IPS-18a (cell line): ENCODE results near the gene MICOS13.
"Not testable (repeated sequence)": the region's sequence is repeated elsewhere in the genome, so short reads cannot be mapped to it uniquely, and the experiment has no call there.

ENCODE experiments used
- H3K27ac ChIP-seq: one replicate; pipeline ENCODE4 v1.5.1; 2013; ENCODE audit warnings: low read length
- H3K27me3 ChIP-seq: one replicate; pipeline ENCODE4 v1.6.1; 2013; ENCODE audit warnings: mild to moderate bottlenecking, low read length; ENCODE audit not compliant: control insufficient read depth, insufficient read depth
- H3K36me3 ChIP-seq: one replicate; pipeline ENCODE4 v1.6.1; 2013; ENCODE audit warnings: low read depth, low read length; ENCODE audit not compliant: control insufficient read depth
- H3K4me1 ChIP-seq: one replicate; pipeline ENCODE4 v1.6.1; 2013; ENCODE audit warnings: low read depth, low read length; ENCODE audit not compliant: control insufficient read depth
- H3K4me3 ChIP-seq: one replicate; pipeline ENCODE4 v1.5.1; 2013; ENCODE audit warnings: low read length
- H3K9ac ChIP-seq: one replicate; pipeline ENCODE4 v1.6.1; 2013; ENCODE audit warnings: mild to moderate bottlenecking, low read length, moderate library complexity
- H3K9me3 ChIP-seq: one replicate; pipeline ENCODE4 v1.6.1; 2013; ENCODE audit warnings: low read depth, low read length; ENCODE audit not compliant: control insufficient read depth

The MICOS13 gene

DNA sequence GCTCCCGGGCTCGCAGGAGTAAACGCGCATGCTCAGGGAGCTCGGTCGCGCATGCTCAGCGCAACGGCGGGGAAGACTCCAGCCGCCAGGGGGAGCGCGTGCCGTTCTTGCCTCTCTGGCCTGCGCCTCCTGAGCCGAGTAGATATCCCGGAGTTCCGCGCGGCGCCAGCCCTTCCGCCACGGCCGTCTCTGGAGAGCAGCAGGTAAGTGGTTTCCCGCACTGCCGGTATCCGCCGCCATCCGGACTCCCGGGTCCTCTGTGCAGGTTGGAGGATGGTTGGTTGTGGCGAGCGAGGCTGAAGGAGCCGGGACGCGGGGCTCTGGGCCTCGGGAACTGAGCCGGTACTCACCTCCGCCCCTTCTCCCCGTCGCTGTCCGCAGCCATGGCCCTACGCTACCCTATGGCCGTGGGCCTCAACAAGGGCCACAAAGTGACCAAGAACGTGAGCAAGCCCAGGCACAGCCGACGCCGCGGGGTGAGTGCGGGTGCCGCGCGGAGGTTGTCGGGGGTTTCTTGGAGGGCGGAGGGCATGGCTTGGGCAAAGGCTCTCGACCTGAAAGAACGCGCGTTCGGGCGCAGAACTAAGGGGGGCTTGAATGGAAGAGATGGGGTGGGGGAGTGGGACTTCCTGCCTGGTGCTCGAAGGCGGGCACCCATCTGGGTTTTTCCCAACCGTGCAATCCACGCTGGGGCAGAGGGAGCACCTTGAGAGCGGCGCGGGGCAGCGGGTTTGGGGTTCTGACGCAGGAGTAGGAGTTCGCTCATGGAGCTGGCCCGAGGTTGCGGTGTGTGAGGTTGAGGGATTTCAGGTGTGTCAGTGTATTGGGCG, 10.0 kb upstream of the MICOS13 start, which contains the start of gene RPL36:
Gene RPL36, plus strand, starts transcription at position 171 of the 830 bp plus-strand sequence. Its CDS starts 213 bp downstream, at position 384.
- H3K9ac ChIP-seq, result peak within 1 kb of the TSS; percentile 96
- H3K36me3 ChIP-seq, result peaks cover 37% of the 10 kb centered on the region
- H3K4me3 ChIP-seq, result peak within 1 kb of the TSS; percentile 89
- no peaks in the 10 kb centered on the region for H3K4me1 ChIP-seq
- no peaks in the 10 kb centered on the region for H3K27me3 ChIP-seq
- H3K27ac ChIP-seq, result peak within 1 kb of the TSS; percentile 92
- H3K9me3 ChIP-seq, result no peaks in the 10 kb centered on the region

DNA sequence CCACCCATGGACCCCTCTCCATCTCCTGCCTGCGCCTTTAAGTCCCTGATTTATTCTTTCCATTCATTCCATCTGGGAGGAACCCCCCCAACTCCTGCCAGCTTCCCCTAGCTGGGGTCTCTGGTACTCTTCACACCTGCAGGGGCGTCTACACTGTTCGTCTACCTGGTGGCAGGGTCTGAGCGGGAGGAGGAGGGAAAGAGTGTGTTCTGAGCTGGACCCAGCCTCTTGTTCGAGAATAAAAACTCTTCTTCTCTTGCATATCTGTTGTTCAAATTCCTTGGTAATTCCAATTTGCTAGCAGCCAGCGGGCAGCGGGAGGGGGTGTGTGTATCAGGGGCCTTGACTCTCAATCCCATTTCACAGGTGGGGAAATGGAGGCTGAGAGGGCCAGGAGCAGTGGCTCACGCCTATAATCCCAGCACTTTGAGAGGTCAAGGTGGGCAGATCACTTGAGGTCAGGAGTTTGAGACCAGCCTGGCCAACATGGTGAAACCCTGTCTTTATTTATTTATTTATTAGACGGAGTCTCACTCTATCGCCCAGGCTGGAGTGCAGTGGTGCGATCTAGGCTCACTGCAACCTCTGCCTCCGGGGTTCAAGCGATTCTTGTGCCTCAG, 8.1 kb upstream of the MICOS13 start:
- peaks cover 18% of the 10 kb centered on the region for H3K36me3 ChIP-seq
- H3K4me1 ChIP-seq, H3K9me3 ChIP-seq, H3K27ac ChIP-seq, H3K9ac ChIP-seq, H3K4me3 ChIP-seq, H3K27me3 ChIP-seq: not testable (repeated sequence)

DNA sequence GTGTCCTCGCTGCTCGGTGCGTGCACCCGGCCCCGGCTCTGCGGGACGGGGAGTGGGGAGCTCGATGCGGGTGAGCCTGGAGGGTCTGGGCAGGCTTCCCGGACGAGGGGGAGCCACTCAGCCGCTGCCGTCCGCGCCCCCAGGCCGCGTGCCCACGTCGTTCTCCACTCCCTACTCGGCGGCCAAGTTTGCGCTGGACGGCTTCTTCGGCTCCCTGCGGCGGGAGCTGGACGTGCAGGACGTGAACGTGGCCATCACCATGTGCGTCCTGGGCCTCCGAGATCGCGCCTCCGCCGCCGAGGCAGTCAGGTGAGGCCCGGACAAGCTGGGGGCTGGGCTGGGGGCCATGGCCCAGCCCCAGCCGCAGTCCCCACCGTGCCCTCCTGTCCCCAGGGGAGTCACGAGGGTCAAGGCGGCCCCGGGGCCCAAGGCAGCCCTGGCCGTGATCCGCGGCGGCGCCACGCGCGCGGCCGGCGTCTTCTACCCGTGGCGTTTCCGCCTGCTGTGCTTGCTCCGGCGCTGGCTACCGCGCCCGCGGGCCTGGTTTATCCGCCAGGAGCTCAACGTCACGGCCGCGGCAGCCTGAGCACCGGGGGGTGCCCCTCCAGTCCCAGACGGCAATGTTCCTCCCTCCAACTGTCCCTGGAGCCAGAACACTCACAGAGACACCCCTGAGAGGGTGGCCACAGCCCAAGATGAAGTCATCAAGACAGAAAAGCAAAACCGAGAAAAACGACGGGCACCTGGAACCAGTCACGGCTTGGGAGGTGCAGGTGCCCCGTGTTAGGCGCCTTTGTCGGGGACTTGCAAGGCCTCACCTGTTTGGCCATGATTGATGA, 7.3 kb upstream of the MICOS13 start:
- Histone ChIP-seq H3K27ac (no peak overlapping the region), H3K36me3 (peaks cover 11% of the 10 kb centered on the region), H3K4me1 (no peaks in the 10 kb centered on the region), H3K27me3 (no peaks in the 10 kb centered on the region), H3K9ac (no peak overlapping the region), H3K4me3 (peak overlapping the region; percentile 21), H3K9me3 (no peaks in the 10 kb centered on the region)

DNA sequence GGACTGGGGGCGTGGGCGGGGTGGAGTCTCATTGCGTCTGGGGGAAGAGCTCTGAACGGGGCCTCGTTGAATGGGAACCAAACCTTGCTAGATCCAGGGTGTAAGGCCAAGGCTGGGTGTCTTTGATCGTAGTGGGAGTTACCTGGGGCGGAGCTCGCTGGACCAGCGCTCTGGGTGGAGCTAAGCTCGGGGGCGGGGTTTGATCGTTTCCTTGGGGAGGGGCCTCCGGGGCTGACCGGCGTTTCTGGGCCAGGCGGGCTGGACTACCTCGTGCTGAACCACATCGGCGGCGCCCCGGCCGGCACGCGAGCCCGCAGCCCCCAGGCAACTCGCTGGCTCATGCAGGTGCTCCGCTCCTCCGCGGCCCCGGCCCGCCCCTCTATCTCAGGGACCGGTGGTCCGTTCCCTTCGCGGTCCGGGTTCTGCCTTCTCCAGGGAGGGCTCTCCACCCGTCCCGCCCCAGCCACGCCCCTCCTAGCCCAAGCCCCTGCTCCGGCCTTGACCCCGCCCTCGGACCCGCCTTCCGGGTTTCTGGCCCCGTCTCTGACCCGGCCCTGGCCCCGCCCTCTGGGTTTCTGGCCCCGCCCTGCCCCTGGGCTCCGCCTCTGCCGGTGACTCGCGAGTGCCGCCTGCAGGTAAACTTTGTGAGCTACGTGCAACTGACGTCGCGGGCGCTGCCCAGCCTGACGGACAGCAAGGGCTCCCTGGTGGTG, 6.5 kb upstream of the MICOS13 start:
- Histone ChIP-seq H3K4me3 (peak overlapping the region; percentile 53), H3K9ac (no peak overlapping the region)

DNA sequence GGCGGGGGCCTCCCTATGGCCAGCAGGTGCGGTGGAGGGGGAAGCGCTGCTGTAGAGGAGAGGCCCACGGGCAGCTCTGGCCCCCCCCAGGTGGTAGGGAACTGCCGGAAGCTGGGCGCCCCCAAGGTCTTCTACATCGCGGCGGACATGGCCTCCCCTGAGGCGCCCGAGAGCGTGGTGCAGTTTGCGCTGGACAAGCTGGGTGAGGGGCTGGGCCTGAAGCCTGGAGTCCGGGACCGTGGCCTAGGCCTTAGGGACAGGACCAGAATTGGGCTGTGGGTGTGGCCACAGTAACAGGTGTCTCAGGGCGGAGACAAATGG, 6.0 kb upstream of the MICOS13 start:
- H3K9ac ChIP-seq, result no peak overlapping the region
- no peak overlapping the region for H3K27ac ChIP-seq
- H3K36me3 ChIP-seq, result no peaks in the 10 kb centered on the region
- H3K4me3 ChIP-seq, result peak overlapping the region; percentile 53
- H3K4me1 ChIP-seq, result no peaks in the 10 kb centered on the region
- no peaks in the 10 kb centered on the region for H3K27me3 ChIP-seq
- no peaks in the 10 kb centered on the region for H3K9me3 ChIP-seq

More for the DNA sequence above, 6.5 kb upstream of the MICOS13 start:
- Histone ChIP-seq H3K36me3 (peaks cover 3% of the 10 kb centered on the region), H3K9me3 (no peaks in the 10 kb centered on the region), H3K27me3 (no peaks in the 10 kb centered on the region), H3K27ac (no peak overlapping the region), H3K4me1 (no peaks in the 10 kb centered on the region)

DNA sequence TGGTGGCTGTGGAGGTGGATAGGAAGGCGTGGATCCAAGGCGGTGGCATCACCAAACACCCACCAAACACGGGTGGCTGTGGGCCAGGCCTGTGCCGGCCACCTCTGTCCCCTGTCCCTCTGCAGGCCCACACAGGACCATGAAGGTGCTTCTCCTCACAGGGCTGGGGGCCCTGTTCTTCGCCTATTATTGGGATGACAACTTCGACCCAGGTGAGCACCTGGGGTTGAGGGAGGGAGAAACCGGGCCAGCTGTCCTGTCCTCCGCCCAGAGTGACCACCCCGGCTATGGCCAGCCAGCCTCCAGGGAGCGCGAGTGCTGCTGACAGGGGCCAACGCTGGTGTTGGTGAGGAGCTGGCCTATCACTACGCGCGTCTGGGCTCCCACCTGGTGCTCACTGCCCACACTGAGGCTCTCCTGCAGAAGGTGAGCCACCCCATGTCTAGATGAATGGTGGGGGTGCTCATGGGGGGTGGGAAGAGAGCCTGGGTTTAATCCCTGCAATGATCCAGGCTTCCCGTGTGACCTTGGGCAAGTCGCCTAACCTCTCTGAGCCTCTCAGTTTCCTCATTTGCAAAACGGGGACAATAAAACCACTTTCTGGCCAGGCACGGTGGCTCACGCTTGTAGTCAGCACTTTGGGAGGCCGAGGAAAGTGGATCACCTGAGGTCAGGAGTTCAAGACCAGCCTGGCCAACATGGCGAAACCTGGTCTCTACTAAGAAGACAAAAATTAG, 4.5 kb upstream of the MICOS13 start:
- no peaks in the 10 kb centered on the region for H3K9me3 ChIP-seq
- H3K4me1 ChIP-seq, result no peaks in the 10 kb centered on the region
- no peak overlapping the region for H3K4me3 ChIP-seq
- no peak overlapping the region for H3K27ac ChIP-seq
- no peaks in the 10 kb centered on the region for H3K27me3 ChIP-seq
- H3K9ac ChIP-seq, result no peak overlapping the region
- no peaks in the 10 kb centered on the region for H3K36me3 ChIP-seq

DNA sequence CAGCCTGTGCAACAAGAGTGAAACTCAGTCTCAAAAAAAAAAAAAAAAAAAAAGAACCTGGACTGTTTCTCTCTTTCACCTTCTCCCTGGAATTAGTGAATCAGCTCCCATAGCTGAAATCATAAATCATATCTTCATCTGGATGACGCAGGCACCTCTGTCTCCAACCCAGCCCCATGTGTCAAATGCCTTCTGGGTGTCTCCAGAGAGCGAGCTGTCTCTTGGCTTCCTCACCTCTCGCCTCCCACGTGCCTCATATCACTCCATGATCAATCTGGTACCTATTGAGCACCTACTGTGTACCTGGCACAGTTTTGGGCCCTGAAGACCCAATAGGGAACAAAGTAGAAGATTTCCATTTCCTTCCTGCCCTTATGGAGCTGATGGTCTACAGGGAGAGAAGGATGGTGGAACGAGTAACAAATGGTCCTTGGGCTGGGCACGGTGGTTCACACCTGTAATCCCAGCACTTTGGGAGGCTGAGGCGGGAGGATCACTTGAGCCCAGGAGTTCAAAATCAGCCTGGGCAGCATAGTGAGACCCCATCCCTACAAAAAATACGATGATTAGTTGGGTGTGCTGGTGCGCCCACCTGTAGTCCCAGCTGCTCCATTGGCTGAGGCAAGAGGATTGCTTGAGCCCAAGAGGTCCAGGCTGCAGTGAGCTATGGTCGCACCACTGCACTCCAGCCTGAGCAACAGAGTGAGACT, 3.0 kb upstream of the MICOS13 start:
- Histone ChIP-seq H3K27me3 (no peaks in the 10 kb centered on the region), H3K4me3 (no peak overlapping the region), H3K9ac (no peak overlapping the region), H3K9me3 (no peaks in the 10 kb centered on the region), H3K4me1 (no peaks in the 10 kb centered on the region), H3K36me3 (no peaks in the 10 kb centered on the region), H3K27ac (no peak overlapping the region)

DNA sequence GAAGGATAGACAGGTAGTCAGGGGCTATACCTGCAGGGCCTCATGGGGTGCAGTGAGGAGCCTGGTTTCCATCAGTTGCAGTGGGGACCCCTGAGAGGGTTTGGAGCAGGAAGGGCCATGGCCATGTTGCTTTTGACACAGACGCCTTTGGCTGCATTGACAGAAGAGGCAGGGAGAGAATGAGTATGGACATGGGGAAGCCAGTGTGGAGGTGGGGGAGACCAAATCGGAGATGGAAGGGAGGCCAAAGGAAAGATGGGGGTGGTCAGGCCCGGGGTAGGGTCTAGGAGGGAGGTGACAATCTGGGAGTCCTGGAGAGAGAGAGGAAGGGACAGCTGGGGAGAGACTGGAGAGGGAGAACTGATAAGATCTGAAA, 1.8 kb upstream of the MICOS13 start:
- Histone ChIP-seq H3K9ac (no peak overlapping the region), H3K27ac (no peak overlapping the region), H3K9me3 (no peaks in the 10 kb centered on the region), H3K27me3 (no peaks in the 10 kb centered on the region), H3K4me1 (no peaks in the 10 kb centered on the region), H3K36me3 (no peaks in the 10 kb centered on the region), H3K4me3 (no peak overlapping the region)

DNA sequence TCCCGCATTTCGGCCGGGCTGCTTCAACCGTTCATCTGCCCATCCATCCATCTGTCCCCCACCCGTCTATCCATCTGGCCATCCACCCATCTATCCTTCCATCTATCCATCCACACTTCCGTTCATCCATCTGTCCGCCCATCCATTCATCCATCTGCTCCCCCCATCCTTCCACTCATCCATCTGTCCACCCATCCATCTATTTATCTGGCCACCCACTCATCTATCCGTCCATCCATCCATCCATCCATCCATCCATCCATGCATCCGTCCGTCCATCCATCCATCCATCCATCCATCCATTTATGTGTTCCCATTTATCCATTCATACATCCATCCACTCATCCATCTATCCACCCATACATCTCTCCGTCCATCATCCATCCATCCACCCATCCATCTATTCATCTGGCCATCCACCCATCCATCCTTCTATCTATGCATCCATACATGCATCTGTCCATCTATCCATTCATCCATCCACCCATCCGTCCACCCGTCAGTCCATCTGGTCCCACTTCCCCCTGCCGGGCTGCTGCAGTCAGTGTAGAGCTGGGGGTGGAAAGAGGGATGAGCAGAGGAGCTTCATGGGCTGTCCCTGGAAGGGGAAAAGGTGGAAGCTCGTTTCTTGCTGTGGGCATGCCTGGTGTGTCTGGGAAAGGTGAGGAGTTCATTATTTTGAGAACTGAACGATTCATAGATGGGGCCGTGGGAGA, 1.2 kb upstream of the MICOS13 start:
- Histone ChIP-seq H3K27me3 (no peaks in the 10 kb centered on the region), H3K9me3 (no peaks in the 10 kb centered on the region), H3K9ac (peak overlapping the region; percentile 32), H3K4me1 (no peaks in the 10 kb centered on the region), H3K27ac (no peak overlapping the region), H3K36me3 (no peaks in the 10 kb centered on the region), H3K4me3 (peak overlapping the region; percentile 89)

DNA sequence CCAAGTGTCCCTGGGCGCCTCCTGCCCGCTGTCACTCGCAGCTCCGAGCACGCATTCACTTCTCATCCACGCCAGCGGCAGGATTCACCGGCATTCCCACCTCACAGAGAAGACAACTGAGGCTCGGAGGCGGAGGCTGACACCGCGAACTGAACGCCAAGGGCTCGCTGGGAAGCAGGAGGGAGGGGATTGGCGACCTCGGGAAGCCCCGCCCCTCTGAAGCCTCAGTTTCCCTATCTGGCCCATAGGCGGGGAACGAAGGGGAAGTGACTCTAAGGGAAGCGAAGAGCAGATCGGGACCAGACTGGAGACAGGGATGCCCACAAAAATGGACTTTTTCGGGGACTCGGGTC, 256 bp downstream of the MICOS13 start:
- Histone ChIP-seq H3K27ac (no peak overlapping the region), H3K9me3 (no peaks in the 10 kb centered on the region), H3K4me3 (peak overlapping the region; percentile 89)

More for the DNA sequence above, 256 bp downstream of the MICOS13 start:
- Histone ChIP-seq H3K27me3 (no peaks in the 10 kb centered on the region), H3K4me1 (no peaks in the 10 kb centered on the region), H3K9ac (peak overlapping the region; percentile 52), H3K36me3 (no peaks in the 10 kb centered on the region)
